Upper lobe of left lung (tissue), 4 donors: ENCODE data around the gene PILRA.

Source experiments
- EP300 ChIP-seq, 4 donors: sonication (generic); formaldehyde crosslinking; IDR thresholded peaks; one replicate each; pipeline ENCODE4 v1.5.1; 2017; ENCODE audit warnings: antibody characterized with exemption in 4 of 4, control low read depth in 2 of 4
- POLR2A ChIP-seq, 4 donors: fragments of 450-650 bp; IDR thresholded peaks; one replicate each; pipeline ENCODE4 v1.5.1; 2016 to 2017; ENCODE audit warnings: antibody characterized with exemption in 4 of 4, mild to moderate bottlenecking in 2 of 4
- POLR2AphosphoS5 ChIP-seq, 2 donors: sonication (generic); formaldehyde crosslinking; IDR thresholded peaks; one replicate each; pipeline ENCODE4 v1.5.1; 2017; ENCODE audit warnings: antibody characterized with exemption in 2 of 2
- TF ChIP-seq, protein P1 (sequence below), 6 experiments: fragments of 450-650 bp in 4 of 6; fragments of 200-600 bp in 2 of 6; sonication (generic) in 2 of 6; IDR thresholded peaks; one replicate each; pipeline ENCODE4 v1.5.1; 2016 to 2019; ENCODE audit warnings: antibody characterized with exemption in 6 of 6

DNA sequence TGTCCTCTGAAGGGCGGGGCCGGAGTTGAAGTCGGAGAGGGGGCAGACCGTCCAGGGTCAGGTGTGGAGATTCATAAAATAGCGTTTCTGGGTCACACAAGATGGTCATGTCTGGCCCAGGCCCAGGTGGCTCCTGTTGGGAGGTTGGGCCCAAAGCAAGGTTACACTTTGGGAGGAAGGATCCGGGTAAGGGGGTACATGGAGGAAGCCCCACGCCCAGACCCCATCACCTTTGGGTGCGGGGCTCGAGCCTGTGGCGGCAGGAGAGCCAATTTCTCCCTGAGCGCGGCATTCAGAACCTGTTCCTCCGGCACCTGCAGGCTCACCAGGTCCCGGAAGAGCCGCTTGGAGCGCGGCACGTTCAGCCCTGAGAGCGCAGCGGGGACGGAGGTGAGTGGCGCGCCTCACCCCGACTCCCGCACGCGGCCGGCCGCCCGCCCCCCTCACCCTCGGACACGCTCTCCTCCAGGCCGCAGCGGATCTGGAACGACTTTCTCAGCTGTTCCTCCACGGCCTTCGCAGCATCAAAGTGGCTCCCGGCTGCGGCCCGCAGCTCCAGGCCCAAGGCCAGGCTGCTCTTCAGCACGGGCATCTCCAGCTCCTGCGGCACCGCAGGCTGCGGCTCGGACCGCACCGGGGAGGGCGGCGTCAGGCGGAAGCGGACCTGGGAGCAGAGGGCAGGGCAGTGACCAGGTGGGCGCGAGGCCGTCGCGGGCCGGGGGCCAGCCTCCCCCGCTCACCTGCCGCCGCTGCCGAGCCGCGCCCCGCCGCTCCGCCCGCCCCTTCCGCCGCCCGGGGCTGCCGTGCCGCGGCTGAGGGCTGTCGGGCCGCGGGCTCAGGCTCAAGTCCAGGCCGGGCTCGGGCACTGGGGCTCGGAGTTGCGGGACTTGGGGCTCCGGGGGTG lies 62.4 kb downstream of the PILRA start:
- TF ChIP-seq POLR2A (IDR thresholded peaks at IDR 0.05) (peak in 2 of 4 donors; percentile 15 to 16), EP300 (IDR thresholded peaks at IDR 0.05) (no peak), POLR2AphosphoS5 (IDR thresholded peaks at IDR 0.05) (peak in 1 of 2 donors; percentile 6)
- TF ChIP-seq, protein P1, sequence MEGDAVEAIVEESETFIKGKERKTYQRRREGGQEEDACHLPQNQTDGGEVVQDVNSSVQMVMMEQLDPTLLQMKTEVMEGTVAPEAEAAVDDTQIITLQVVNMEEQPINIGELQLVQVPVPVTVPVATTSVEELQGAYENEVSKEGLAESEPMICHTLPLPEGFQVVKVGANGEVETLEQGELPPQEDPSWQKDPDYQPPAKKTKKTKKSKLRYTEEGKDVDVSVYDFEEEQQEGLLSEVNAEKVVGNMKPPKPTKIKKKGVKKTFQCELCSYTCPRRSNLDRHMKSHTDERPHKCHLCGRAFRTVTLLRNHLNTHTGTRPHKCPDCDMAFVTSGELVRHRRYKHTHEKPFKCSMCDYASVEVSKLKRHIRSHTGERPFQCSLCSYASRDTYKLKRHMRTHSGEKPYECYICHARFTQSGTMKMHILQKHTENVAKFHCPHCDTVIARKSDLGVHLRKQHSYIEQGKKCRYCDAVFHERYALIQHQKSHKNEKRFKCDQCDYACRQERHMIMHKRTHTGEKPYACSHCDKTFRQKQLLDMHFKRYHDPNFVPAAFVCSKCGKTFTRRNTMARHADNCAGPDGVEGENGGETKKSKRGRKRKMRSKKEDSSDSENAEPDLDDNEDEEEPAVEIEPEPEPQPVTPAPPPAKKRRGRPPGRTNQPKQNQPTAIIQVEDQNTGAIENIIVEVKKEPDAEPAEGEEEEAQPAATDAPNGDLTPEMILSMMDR (IDR thresholded peaks at IDR 0.05): peak in 1 of 6 experiments; percentile 9
